ENCODE data around the gene SLC39A7.

The SLC39A7 gene

GRCh38 chr6:33190504-33191107, 10.1 kb upstream of the SLC39A7 start:
- no peak for DNase-seq

GRCh38 chr6:33191383-33192104, 9.1 kb upstream of the SLC39A7 start:
- no peak for DNase-seq

- DNase-seq, result no peak
These were observed 8.5 kb upstream of the SLC39A7 start, which contains the start of gene COL11A2 for GRCh38 chr6:33192105-33192646. TSS of gene COL11A2 (minus strand) at chr6:33192467. CDS start at chr6:33192240, 227 bp downstream.

GRCh38 chr6:33192671-33193602, 7.7 kb upstream of the SLC39A7 start:
- DNase-seq, result peak in 1 of 3 donors; percentile 58

- DNase-seq, result peak; percentile 46 to 49 (median 48)
These were observed 7.0 kb upstream of the SLC39A7 start for GRCh38 chr6:33193619-33194018.

GRCh38 chr6:33194431-33194979, 6.2 kb upstream of the SLC39A7 start:
- DNase-seq, result no peak

- DNase-seq, result peak; percentile 29 to 45 (median 44)
These were observed 5.1 kb upstream of the SLC39A7 start for GRCh38 chr6:33195304-33196165.

GRCh38 chr6:33197431-33198048, 3.1 kb upstream of the SLC39A7 start:
- peak; percentile 76 to 82 (median 76) for DNase-seq

GRCh38 chr6:33198159-33198852, 2.4 kb upstream of the SLC39A7 start:
- DNase-seq, result no peak

GRCh38 chr6:33198853-33199436, 1.7 kb upstream of the SLC39A7 start:
- DNase-seq, result no peak

GRCh38 chr6:33199687-33200218, 914 bp upstream of the SLC39A7 start:
- peak; percentile 81 to 94 (median 84) for DNase-seq

GRCh38 chr6:33201147-33201545, 479 bp downstream of the SLC39A7 start:
- peak; percentile 31 to 54 (median 42) for DNase-seq

- no peak for DNase-seq
These were observed 1.3 kb downstream of the SLC39A7 start for GRCh38 chr6:33201935-33202334.

GRCh38 chr6:33202799-33203198, 2.1 kb downstream of the SLC39A7 start:
- DNase-seq, result no peak

- DNase-seq, result no peak
These were observed 2.9 kb downstream of the SLC39A7 start for GRCh38 chr6:33203443-33204164.

GRCh38 chr6:33204165-33204414, 3.4 kb downstream of the SLC39A7 start:
- no peak for DNase-seq

- peak; percentile 91 to 96 (median 93) for DNase-seq
These were observed 3.9 kb downstream of the SLC39A7 start, which contains the start of gene HSD17B8 for GRCh38 chr6:33204415-33205190. TSS of gene HSD17B8 (plus strand) at chr6:33204655. CDS start at chr6:33204669, 14 bp downstream.
